ENCODE results near the gene ACVR2A.

DNA sequence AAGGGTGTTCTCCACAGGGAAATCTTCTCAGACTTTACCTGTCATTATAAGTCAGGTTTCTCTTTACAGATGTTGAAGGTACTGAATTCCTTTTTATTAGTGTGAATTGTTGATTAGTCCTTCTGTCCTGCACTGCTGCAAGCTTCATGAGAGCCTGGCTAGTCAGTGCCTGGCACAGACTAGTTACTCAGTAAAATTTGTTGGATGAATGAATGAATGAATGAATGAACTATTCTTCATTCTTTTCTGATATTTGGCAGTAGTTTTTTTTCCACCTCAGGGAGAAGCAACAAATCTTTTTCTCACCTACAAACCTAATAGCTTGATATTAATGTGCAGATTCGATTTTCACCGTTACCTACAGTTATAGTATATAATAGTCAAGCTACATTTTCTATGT is 64.3 kb downstream of the ACVR2A start:
- TF ChIP-seq POLR2A (IDR thresholded peaks at IDR 0.05), result no peak
- TF ChIP-seq, protein P1, sequence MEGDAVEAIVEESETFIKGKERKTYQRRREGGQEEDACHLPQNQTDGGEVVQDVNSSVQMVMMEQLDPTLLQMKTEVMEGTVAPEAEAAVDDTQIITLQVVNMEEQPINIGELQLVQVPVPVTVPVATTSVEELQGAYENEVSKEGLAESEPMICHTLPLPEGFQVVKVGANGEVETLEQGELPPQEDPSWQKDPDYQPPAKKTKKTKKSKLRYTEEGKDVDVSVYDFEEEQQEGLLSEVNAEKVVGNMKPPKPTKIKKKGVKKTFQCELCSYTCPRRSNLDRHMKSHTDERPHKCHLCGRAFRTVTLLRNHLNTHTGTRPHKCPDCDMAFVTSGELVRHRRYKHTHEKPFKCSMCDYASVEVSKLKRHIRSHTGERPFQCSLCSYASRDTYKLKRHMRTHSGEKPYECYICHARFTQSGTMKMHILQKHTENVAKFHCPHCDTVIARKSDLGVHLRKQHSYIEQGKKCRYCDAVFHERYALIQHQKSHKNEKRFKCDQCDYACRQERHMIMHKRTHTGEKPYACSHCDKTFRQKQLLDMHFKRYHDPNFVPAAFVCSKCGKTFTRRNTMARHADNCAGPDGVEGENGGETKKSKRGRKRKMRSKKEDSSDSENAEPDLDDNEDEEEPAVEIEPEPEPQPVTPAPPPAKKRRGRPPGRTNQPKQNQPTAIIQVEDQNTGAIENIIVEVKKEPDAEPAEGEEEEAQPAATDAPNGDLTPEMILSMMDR (IDR thresholded peaks at IDR 0.05), result no peak

Measured in esophagus squamous epithelium (tissue), 4 donors.